ENCODE data around the gene WDR46.

- TF ChIP-seq CTCF (IDR thresholded peaks at IDR 0.05) (peak; percentile 95 to 99 (median 98)), POLR2A (IDR thresholded peaks at IDR 0.05) (no peak)
Observed at GRCh38 chr6:33247977-33248642, 40.9 kb downstream of the WDR46 start.

Measured in heart left ventricle (tissue), 13 donors.